ENCODE measurements around the gene KIF6. TPM values are rescaled to one million over a fixed set of nuclear protein-coding genes. Genes with fewer than 3 reads are reported as not detected.

Gene KIF6
- total RNA-seq, 2 donors from 2014 or later: 0.09 to 0.97 TPM

GRCh38 chr6:39441986-39442385 is 283.2 kb downstream of the KIF6 start:
- Histone ChIP-seq H3K4me1 (replicated peaks) (no peaks in the 10 kb centered on the region), H3K9me3 (no peaks in the 10 kb centered on the region), H3K27ac (no peak overlapping the region), H3K27me3 (replicated peaks; ENCODE audit: insufficient read depth) (no peaks in the 10 kb centered on the region), H3K36me3 (no peaks in the 10 kb centered on the region), H3K4me3 (no peak overlapping the region)
- intact Hi-C loops (cut with DNase I): no loop called here
- 82% methylated on average over 4 of the region's 4 CpGs for WGBS
- no peak for TF ChIP-seq POLR2A (IDR thresholded peaks at IDR 0.05)
- TF ChIP-seq POLR2AphosphoS5 (IDR thresholded peaks at IDR 0.05): no peak
- no peak for TF ChIP-seq CTCF (IDR thresholded peaks at IDR 0.05)
- DNase-seq (ENCODE audit: low spot score): no peak

GRCh38 chr6:39441301-39441700 is 283.9 kb downstream of the KIF6 start:
- TF ChIP-seq POLR2AphosphoS5 (IDR thresholded peaks at IDR 0.05): no peak
- TF ChIP-seq CTCF (IDR thresholded peaks at IDR 0.05): no peak
- no peak for TF ChIP-seq POLR2A (IDR thresholded peaks at IDR 0.05)
- no peak overlapping the region for H3K4me3 ChIP-seq
- no peaks in the 10 kb centered on the region for H3K9me3 ChIP-seq
- intact Hi-C loops (cut with DNase I): no loop called here
- no peak for DNase-seq (ENCODE audit: low spot score)
- no peaks in the 10 kb centered on the region for H3K36me3 ChIP-seq
- H3K4me1 ChIP-seq (replicated peaks): no peaks in the 10 kb centered on the region
- no peaks in the 10 kb centered on the region for H3K27me3 ChIP-seq (replicated peaks; ENCODE audit: insufficient read depth)
- no peak overlapping the region for H3K27ac ChIP-seq
- 91% methylated on average over 6 of the region's 6 CpGs for WGBS

- H3K27ac ChIP-seq: no peak overlapping the region
- no peak overlapping the region for H3K4me3 ChIP-seq
- no peaks in the 10 kb centered on the region for H3K4me1 ChIP-seq (replicated peaks)
- no peaks in the 10 kb centered on the region for H3K9me3 ChIP-seq
- H3K27me3 ChIP-seq (replicated peaks; ENCODE audit: insufficient read depth): no peaks in the 10 kb centered on the region
- 90% methylated on average over 7 of the region's 7 CpGs for WGBS
- DNase-seq (ENCODE audit: low spot score): no peak
- intact Hi-C loops (cut with DNase I): no loop called here
- H3K36me3 ChIP-seq: no peaks in the 10 kb centered on the region
- TF ChIP-seq CTCF (IDR thresholded peaks at IDR 0.05) (no peak), POLR2A (IDR thresholded peaks at IDR 0.05) (no peak), POLR2AphosphoS5 (IDR thresholded peaks at IDR 0.05) (no peak)
These were observed 285.2 kb downstream of the KIF6 start for GRCh38 chr6:39440039-39440426.

GRCh38 chr6:39439342-39440038 is 285.7 kb downstream of the KIF6 start:
- no peaks in the 10 kb centered on the region for H3K27me3 ChIP-seq (replicated peaks; ENCODE audit: insufficient read depth)
- no peak overlapping the region for H3K27ac ChIP-seq
- DNase-seq (ENCODE audit: low spot score): no peak
- no peaks in the 10 kb centered on the region for H3K4me1 ChIP-seq (replicated peaks)
- H3K9me3 ChIP-seq: no peaks in the 10 kb centered on the region
- no peaks in the 10 kb centered on the region for H3K36me3 ChIP-seq
- TF ChIP-seq POLR2A (IDR thresholded peaks at IDR 0.05) (no peak), POLR2AphosphoS5 (IDR thresholded peaks at IDR 0.05) (no peak), CTCF (IDR thresholded peaks at IDR 0.05) (no peak)
- intact Hi-C loops (cut with DNase I): no loop called here
- no peak overlapping the region for H3K4me3 ChIP-seq
- 92% methylated on average over 8 of the region's 8 CpGs for WGBS

- Histone ChIP-seq H3K36me3 (no peaks in the 10 kb centered on the region), H3K4me1 (replicated peaks) (no peaks in the 10 kb centered on the region), H3K27ac (no peak overlapping the region), H3K4me3 (no peak overlapping the region), H3K27me3 (replicated peaks; ENCODE audit: insufficient read depth) (no peaks in the 10 kb centered on the region), H3K9me3 (no peaks in the 10 kb centered on the region)
- no peak for TF ChIP-seq CTCF (IDR thresholded peaks at IDR 0.05)
- no peak for TF ChIP-seq POLR2A (IDR thresholded peaks at IDR 0.05)
- no peak for TF ChIP-seq POLR2AphosphoS5 (IDR thresholded peaks at IDR 0.05)
- intact Hi-C loops (cut with DNase I): no loop called here
- DNase-seq (ENCODE audit: low spot score): no peak
- 33% methylated on average over 3 of the region's 3 CpGs for WGBS
These were observed 291.6 kb downstream of the KIF6 start for GRCh38 chr6:39433630-39434029.
